HEK293 (cell line): ENCODE data around the gene MRO.

Experiments used
- FEZF1 ChIP-seq: fragments of 450-650 bp; formaldehyde crosslinking; IDR thresholded peaks from 2 replicates; pipeline ENCODE4 v1.5.1; 2016; ENCODE audit warnings: missing biosample characterization, missing genetic modification characterization
- HOXD13 ChIP-seq: sonication (generic); formaldehyde crosslinking; IDR thresholded peaks from 2 replicates; pipeline ENCODE4 v1.8.0; 2022; ENCODE audit warnings: missing genetic modification reagents, borderline replicate concordance
- IKZF3 ChIP-seq: fragments of 450-650 bp; IDR thresholded peaks from 2 replicates; pipeline ENCODE4 v1.5.0; 2018; ENCODE audit warnings: missing biosample characterization, mild to moderate bottlenecking, missing genetic modification characterization, moderate library complexity
- KLF10 ChIP-seq: fragments of 450-650 bp; IDR thresholded peaks from 2 replicates; pipeline ENCODE4 v1.5.1; 2018; ENCODE audit warnings: missing biosample characterization, mild to moderate bottlenecking, missing genetic modification characterization
- KLF9 ChIP-seq: fragments of 450-650 bp; formaldehyde crosslinking; IDR thresholded peaks from 2 replicates; pipeline ENCODE4 v1.5.1; 2016; ENCODE audit warnings: missing biosample characterization, missing genetic modification characterization, low read depth
- MEIS1 ChIP-seq: sonication (generic); formaldehyde crosslinking; IDR thresholded peaks from 2 replicates; pipeline ENCODE4 v1.8.1; 2022; ENCODE audit warnings: missing genetic modification reagents, mild to moderate bottlenecking, borderline replicate concordance
- PRDM2 ChIP-seq: fragments of 450-650 bp; formaldehyde crosslinking; IDR thresholded peaks from 2 replicates; pipeline ENCODE4 v1.5.1; 2016; ENCODE audit warnings: missing biosample characterization, missing genetic modification characterization, borderline replicate concordance
- PRDM4 ChIP-seq: fragments of 450-650 bp; formaldehyde crosslinking; IDR thresholded peaks from 2 replicates; pipeline ENCODE4 v1.5.1; 2017; ENCODE audit warnings: missing biosample characterization, missing genetic modification characterization
- PRDM6 ChIP-seq: fragments of 450-650 bp; formaldehyde crosslinking; IDR thresholded peaks from 2 replicates; pipeline ENCODE4 v1.5.1; 2017; ENCODE audit warnings: missing biosample characterization, missing genetic modification characterization
- SP3 ChIP-seq: fragments of 450-650 bp; formaldehyde crosslinking; IDR thresholded peaks from 2 replicates; pipeline ENCODE4 v1.5.1; 2016; ENCODE audit warnings: missing biosample characterization, missing genetic modification characterization
- ZBTB21 ChIP-seq: fragments of 450-650 bp; formaldehyde crosslinking; IDR thresholded peaks from 2 replicates; pipeline ENCODE4 v1.5.1; 2017; ENCODE audit warnings: missing biosample characterization, missing genetic modification characterization
- ZFHX2 ChIP-seq: fragments of 450-650 bp; formaldehyde crosslinking; conservative IDR thresholded peaks from 2 replicates; pipeline ENCODE4 v1.5.1; 2016; ENCODE audit warnings: missing biosample characterization, missing genetic modification characterization
- ZNF10 ChIP-seq: fragments of 450-650 bp; formaldehyde crosslinking; IDR thresholded peaks from 2 replicates; pipeline ENCODE4 v1.5.1; 2017; ENCODE audit warnings: missing biosample characterization, missing genetic modification characterization
- ZNF18 ChIP-seq: fragments of 450-650 bp; formaldehyde crosslinking; IDR thresholded peaks from 2 replicates; pipeline ENCODE4 v1.5.1; 2016; ENCODE audit warnings: missing biosample characterization, missing genetic modification characterization
- ZNF184 ChIP-seq: fragments of 450-650 bp; IDR thresholded peaks from 2 replicates; pipeline ENCODE4 v1.5.1; 2018; ENCODE audit warnings: missing biosample characterization, mild to moderate bottlenecking, missing genetic modification characterization
- ZNF23 ChIP-seq: fragments of 450-650 bp; formaldehyde crosslinking; IDR thresholded peaks from 2 replicates; pipeline ENCODE4 v1.5.1; 2016; ENCODE audit warnings: missing biosample characterization, missing genetic modification characterization, borderline replicate concordance
- ZNF26 ChIP-seq: fragments of 450-650 bp; formaldehyde crosslinking; IDR thresholded peaks from 2 replicates; pipeline ENCODE4 v1.5.1; 2016; ENCODE audit warnings: missing biosample characterization, missing genetic modification characterization
- ZNF362 ChIP-seq: fragments of 450-650 bp; formaldehyde crosslinking; IDR thresholded peaks from 2 replicates; pipeline ENCODE4 v1.5.1; 2016; ENCODE audit warnings: missing biosample characterization, missing genetic modification characterization
- ZNF521 ChIP-seq: fragments of 450-650 bp; formaldehyde crosslinking; IDR thresholded peaks from 2 replicates; pipeline ENCODE4 v1.5.1; 2017; ENCODE audit warnings: missing biosample characterization, mild to moderate bottlenecking, missing genetic modification characterization
- ZNF580 ChIP-seq: fragments of 450-650 bp; formaldehyde crosslinking; IDR thresholded peaks from 2 replicates; pipeline ENCODE4 v1.5.1; 2016; ENCODE audit warnings: missing biosample characterization, missing genetic modification characterization
- ZNF600 ChIP-seq: fragments of 450-650 bp; formaldehyde crosslinking; IDR thresholded peaks from 2 replicates; pipeline ENCODE4 v1.5.1; 2016; ENCODE audit warnings: missing biosample characterization, missing genetic modification characterization
- ZNF639 ChIP-seq: fragments of 450-650 bp; formaldehyde crosslinking; IDR thresholded peaks from 2 replicates; pipeline ENCODE4 v1.5.1; 2016; ENCODE audit warnings: missing biosample characterization, missing genetic modification characterization
- ZNF837 ChIP-seq: fragments of 450-650 bp; formaldehyde crosslinking; IDR thresholded peaks from 2 replicates; pipeline ENCODE4 v1.5.1; 2016; ENCODE audit warnings: missing biosample characterization, missing genetic modification characterization

Gene MRO

GRCh38 chr18:50836521-50836957, 16.7 kb upstream of the MRO start (continued):
- TF ChIP-seq ZNF580 (tag by site-specific recombination) (0 out of 2 replicates have a peak, but pooled peaks have one; percentile 7), IKZF3 (tag by site-specific recombination) (no peak), KLF10 (tag by site-specific recombination) (peak; percentile 65), ZNF26 (tag by site-specific recombination) (no peak), ZNF10 (no peak), ZNF837 (tag by site-specific recombination) (no peak), FEZF1 (tag by site-specific recombination) (peak; percentile 54; the same call in 1 of the 2 replicates), PRDM6 (tag by site-specific recombination) (peak; percentile 43; the same call in 1 of the 2 replicates), ZNF362 (tag by site-specific recombination) (peak; percentile 79; the same call in 1 of the 2 replicates), ZNF600 (no peak), SP3 (tag by site-specific recombination) (peak; percentile 50; the same call in 1 of the 2 replicates), ZNF18 (tag by site-specific recombination) (no peak), ZFHX2 (tag by site-specific recombination) (no peak), ZNF184 (tag by site-specific recombination) (peak; percentile 57; the same call in 1 of the 2 replicates), ZNF521 (tag by site-specific recombination) (no peak), KLF9 (tag by site-specific recombination) (no peak), ZBTB21 (tag by site-specific recombination) (no peak), MEIS1 (CRISPR knock-in tag) (peak; percentile 89), ZNF23 (tag by site-specific recombination) (no peak), HOXD13 (CRISPR knock-in tag) (no peak), PRDM4 (no peak), PRDM2 (tag by site-specific recombination) (no peak), ZNF639 (tag by site-specific recombination) (no peak; the same call in 1 of the 2 replicates)
